Mesodermal cell (in vitro differentiated cells): ENCODE data around the gene DRAXIN.

Source experiments
- H3K27ac ChIP-seq: 2 replicates; pipeline ENCODE4 v1.7.0; 2013; ENCODE audit warnings: mild to moderate bottlenecking, low read depth, low read length, moderate library complexity; ENCODE audit not compliant: severe bottlenecking
- H3K36me3 ChIP-seq: 2 replicates; pipeline ENCODE4 v1.7.1; 2013; ENCODE audit warnings: mild to moderate bottlenecking, low read length, moderate library complexity; ENCODE audit not compliant: control insufficient read depth, insufficient read depth
- H3K4me1 ChIP-seq: one replicate; pipeline ENCODE4 v1.7.1; 2013; ENCODE audit warnings: mild to moderate bottlenecking, low read length; ENCODE audit not compliant: insufficient read depth, control insufficient read depth, poor library complexity, severe bottlenecking
- H3K4me3 ChIP-seq: 2 replicates; pipeline ENCODE4 v1.7.0; 2013; ENCODE audit warnings: low read length, control low read depth, mild to moderate bottlenecking; ENCODE audit not compliant: insufficient read depth, poor library complexity, severe bottlenecking; ENCODE audit errors: extremely low read depth
- H3K9me3 ChIP-seq: 2 replicates; pipeline ENCODE4 v1.7.1; 2013; ENCODE audit warnings: mild to moderate bottlenecking, low read length, moderate library complexity; ENCODE audit not compliant: control insufficient read depth
- WGBS, 2 experiments: methylation state at CpG; one replicate each; pipeline ENCODE4 v1.1.5; 2013; ENCODE audit warnings: missing lambda C conversion rate in 2 of 2; ENCODE audit not compliant: insufficient coverage in 2 of 2; 5-methylcytosine and 5-hydroxymethylcytosine counted together

Gene DRAXIN

GRCh38 chr1:11688506-11688905 is 3.0 kb upstream of the DRAXIN start:
- H3K4me3 ChIP-seq, result no peak overlapping the region
- 86 to 96% methylated on average over 4 of the region's 4 CpGs for WGBS, 2 experiments
- no peaks in the 10 kb centered on the region for H3K36me3 ChIP-seq

GRCh38 chr1:11690397-11691301 is 861 bp upstream of the DRAXIN start:
- Histone ChIP-seq H3K4me3 (peak overlapping the region; percentile 63), H3K4me1 (peaks cover 17% of the 10 kb centered on the region), H3K36me3 (no peaks in the 10 kb centered on the region), H3K9me3 (no peaks in the 10 kb centered on the region), H3K27ac (peak overlapping the region; percentile 73)
- WGBS, 2 experiments, result 2 to 3% methylated on average over 38 of the region's 64 CpGs

More at GRCh38 chr1:11688506-11688905, 3.0 kb upstream of the DRAXIN start:
- Histone ChIP-seq H3K4me1 (peaks cover 17% of the 10 kb centered on the region), H3K9me3 (no peaks in the 10 kb centered on the region), H3K27ac (no peak overlapping the region)

GRCh38 chr1:11691928-11692711 is 610 bp downstream of the DRAXIN start:
- Histone ChIP-seq H3K4me1 (peaks cover 17% of the 10 kb centered on the region), H3K36me3 (no peaks in the 10 kb centered on the region), H3K9me3 (no peaks in the 10 kb centered on the region), H3K27ac (peak overlapping the region; percentile 73), H3K4me3 (peak overlapping the region; percentile 63)
- 7 to 8% methylated on average over 42 to 51 of the region's 64 CpGs for WGBS, 2 experiments

- Histone ChIP-seq H3K4me3 (peak overlapping the region; percentile 63), H3K36me3 (no peaks in the 10 kb centered on the region), H3K27ac (no peak overlapping the region), H3K4me1 (peaks cover 17% of the 10 kb centered on the region), H3K9me3 (no peaks in the 10 kb centered on the region)
- 50 to 68% methylated on average over 6 of the region's 6 CpGs for WGBS, 2 experiments
Observed at GRCh38 chr1:11693024-11693590, 1.6 kb downstream of the DRAXIN start.

- Histone ChIP-seq H3K4me1 (peaks cover 17% of the 10 kb centered on the region), H3K27ac (no peak overlapping the region), H3K9me3 (no peaks in the 10 kb centered on the region), H3K4me3 (no peak overlapping the region), H3K36me3 (no peaks in the 10 kb centered on the region)
- WGBS, 2 experiments, result 62 to 63% methylated on average over 3 to 4 of the region's 5 CpGs
Observed at GRCh38 chr1:11693917-11694316, 2.4 kb downstream of the DRAXIN start.

- Histone ChIP-seq H3K27ac (no peak overlapping the region), H3K4me1 (peaks cover 6% of the 10 kb centered on the region), H3K9me3 (no peaks in the 10 kb centered on the region), H3K36me3 (no peaks in the 10 kb centered on the region), H3K4me3 (no peak overlapping the region)
- WGBS, 2 experiments, result 76 to 81% methylated on average over 5 to 6 of the region's 6 CpGs
Observed at GRCh38 chr1:11695861-11696260, 4.4 kb downstream of the DRAXIN start.

- no peak overlapping the region for H3K4me3 ChIP-seq
- WGBS, 2 experiments, result 77 to 81% methylated on average over 7 to 8 of the region's 8 CpGs
- H3K27ac ChIP-seq, result no peak overlapping the region
- H3K4me1 ChIP-seq, result peaks cover 6% of the 10 kb centered on the region
- H3K9me3 ChIP-seq, result no peaks in the 10 kb centered on the region
- H3K36me3 ChIP-seq, result no peaks in the 10 kb centered on the region
Observed at GRCh38 chr1:11697188-11697892, 5.8 kb downstream of the DRAXIN start.

- 100% methylated on average over 4 of the region's 5 CpGs; no CpG with 5 or more reads in 1 of the 2 experiments for WGBS, 2 experiments
- Histone ChIP-seq H3K4me1 (peaks cover 5% of the 10 kb centered on the region), H3K27ac (no peak overlapping the region), H3K9me3 (no peaks in the 10 kb centered on the region), H3K36me3 (no peaks in the 10 kb centered on the region), H3K4me3 (no peak overlapping the region)
Observed at GRCh38 chr1:11697893-11698210, 6.3 kb downstream of the DRAXIN start.

GRCh38 chr1:11700601-11701467 is 9.3 kb downstream of the DRAXIN start:
- H3K36me3 ChIP-seq, result no peaks in the 10 kb centered on the region
- 63 to 72% methylated on average over 22 of the region's 34 CpGs for WGBS, 2 experiments

More at GRCh38 chr1:11700601-11701467, 9.3 kb downstream of the DRAXIN start:
- Histone ChIP-seq H3K27ac (no peak overlapping the region), H3K4me3 (no peak overlapping the region), H3K9me3 (no peaks in the 10 kb centered on the region), H3K4me1 (no peaks in the 10 kb centered on the region)
